GM19193 (cell line): Measurements from ENCODE around the gene XPC.

Source experiments
- POLR2A ChIP-seq: IDR thresholded peaks from 4 replicates; pipeline ENCODE4 v1.6.1; 2011; ENCODE audit not compliant: insufficient read depth, insufficient read length; ENCODE audit errors: extremely low read depth

Gene XPC

DNA sequence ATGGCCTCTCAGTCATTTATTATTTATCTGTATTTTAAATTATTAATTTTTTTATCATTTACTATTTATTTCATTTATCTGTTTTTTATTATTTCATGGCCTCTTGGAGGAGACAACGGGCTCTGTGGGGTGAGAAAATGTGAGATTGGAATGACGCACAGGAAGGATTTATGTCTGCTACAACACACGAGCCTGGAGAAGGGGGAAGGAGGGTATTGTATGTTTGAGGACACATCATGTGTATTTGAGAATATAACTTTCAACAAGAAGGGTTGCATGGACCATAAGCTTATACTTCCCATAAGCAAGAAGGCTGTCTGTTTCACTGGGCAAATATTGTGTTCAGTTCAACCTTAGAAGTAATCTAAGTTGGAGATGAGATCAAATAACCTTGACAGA lies 31.9 kb upstream of the XPC start:
- no peak for TF ChIP-seq POLR2A

GRCh38 chr3:14209581-14210289 lies 31.3 kb upstream of the XPC start:
- no peak for TF ChIP-seq POLR2A

GRCh38 chr3:14208977-14209394 lies 30.6 kb upstream of the XPC start:
- no peak for TF ChIP-seq POLR2A

DNA sequence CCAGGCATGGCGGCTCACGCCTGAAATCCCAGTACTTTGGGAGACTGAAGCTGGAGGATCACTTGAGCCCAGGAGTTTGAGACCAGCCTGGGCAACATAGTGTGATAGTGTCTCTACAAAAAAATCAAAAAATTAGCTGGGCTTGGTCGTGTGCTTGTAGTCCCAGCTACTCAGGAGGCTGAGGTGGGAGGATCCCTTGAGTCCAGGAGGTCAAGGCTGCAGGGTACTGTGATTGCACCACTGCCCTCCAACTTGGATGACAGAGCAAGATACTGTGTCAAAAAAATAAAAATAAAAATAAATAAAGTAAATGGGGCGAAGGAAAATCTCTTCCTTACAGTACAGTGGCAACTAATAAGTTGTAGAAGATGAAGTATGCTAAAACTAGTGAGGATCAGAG lies 29.8 kb upstream of the XPC start:
- TF ChIP-seq POLR2A = no peak

DNA sequence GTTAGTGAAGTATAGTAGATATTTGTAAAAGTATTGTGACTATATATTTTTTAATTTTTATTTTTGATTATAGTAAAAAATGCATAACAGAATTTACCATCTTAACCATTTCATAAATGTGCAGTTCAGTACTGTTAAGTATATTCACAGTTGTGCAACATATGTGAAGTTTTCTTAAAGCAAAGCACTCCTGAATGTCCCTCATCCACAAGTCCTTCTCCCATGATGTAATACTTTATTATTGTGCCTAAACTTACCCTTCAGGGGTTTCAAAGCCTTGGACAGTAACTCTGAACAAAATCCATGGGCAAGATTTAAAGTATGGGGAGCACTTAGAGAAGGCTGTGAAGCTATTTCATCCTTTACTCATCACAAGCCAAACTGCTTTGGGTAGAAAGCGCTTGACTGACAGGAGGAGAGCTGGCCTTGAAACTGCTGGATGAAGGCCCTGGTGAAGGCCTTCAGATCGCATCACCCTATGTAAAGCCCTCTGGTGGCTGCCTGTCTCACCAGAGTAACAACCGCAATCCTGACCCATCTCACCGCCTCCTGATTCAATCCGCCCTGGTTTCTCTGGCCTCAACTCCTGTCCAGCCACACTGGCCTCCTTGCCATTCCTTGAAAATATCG lies 28.3 kb upstream of the XPC start:
- no peak for TF ChIP-seq POLR2A

DNA sequence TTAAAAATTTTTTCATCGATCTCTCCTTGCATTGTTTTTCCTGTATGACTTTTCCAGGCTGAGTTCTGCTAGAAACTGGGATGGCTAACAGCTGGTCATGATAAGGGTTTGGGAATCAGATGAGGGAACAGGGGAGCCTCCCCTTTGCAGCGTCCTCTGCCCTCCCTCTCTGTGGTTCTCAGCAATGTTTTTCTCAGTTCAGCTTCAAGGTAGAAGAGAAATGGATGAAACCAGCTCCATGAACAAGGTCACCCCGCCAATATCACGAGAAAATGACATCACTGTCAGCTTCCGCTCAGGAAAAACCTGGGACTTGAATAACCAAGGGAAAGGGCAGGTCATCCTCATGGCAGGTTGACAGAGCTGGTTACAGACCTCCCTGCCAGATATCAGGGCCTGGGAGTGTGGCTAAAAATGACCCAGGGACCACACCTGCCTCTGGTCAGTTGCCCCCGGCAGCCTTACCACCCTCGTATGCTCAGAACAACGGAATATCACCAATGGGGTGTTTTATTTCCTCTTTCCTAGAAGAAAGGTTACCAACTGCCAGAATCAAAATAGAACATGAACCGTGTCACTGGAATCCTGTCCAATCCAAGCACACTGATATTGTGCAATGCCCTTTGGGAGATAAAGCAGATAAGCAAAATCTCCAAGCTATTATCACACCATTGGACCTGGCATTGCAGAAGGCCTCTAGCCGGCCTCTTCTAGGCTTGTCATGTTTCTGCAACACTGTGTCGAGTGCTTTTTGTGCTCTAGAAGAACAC lies 26.3 kb upstream of the XPC start:
- no peak for TF ChIP-seq POLR2A

DNA sequence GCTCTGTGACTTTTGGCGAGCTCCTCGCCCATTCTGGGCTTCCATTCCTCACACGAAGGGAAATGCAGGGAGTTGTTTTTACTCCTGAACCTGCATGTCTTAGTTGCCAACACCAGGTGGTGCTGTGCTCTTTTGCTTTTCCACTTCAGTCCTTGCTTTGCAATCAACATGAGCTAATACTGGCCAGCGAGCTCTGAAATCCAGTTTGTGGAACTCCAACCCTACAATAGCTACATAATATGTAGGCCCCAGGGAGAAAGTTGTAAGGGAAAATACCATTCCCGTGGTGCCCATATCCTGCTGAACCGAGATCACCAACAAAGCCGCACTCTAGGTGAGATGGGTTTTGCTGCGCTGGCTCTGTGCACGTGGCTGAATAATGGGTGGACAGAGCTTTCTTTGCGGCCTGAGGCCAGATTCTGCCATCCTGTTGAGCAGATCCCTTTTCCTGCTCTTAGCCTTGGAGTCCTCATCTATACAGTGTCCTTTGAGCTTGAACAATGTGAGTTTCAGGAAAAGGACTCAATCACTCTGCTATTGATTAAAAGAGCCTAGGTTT lies 25.2 kb upstream of the XPC start:
- no peak for TF ChIP-seq POLR2A

DNA sequence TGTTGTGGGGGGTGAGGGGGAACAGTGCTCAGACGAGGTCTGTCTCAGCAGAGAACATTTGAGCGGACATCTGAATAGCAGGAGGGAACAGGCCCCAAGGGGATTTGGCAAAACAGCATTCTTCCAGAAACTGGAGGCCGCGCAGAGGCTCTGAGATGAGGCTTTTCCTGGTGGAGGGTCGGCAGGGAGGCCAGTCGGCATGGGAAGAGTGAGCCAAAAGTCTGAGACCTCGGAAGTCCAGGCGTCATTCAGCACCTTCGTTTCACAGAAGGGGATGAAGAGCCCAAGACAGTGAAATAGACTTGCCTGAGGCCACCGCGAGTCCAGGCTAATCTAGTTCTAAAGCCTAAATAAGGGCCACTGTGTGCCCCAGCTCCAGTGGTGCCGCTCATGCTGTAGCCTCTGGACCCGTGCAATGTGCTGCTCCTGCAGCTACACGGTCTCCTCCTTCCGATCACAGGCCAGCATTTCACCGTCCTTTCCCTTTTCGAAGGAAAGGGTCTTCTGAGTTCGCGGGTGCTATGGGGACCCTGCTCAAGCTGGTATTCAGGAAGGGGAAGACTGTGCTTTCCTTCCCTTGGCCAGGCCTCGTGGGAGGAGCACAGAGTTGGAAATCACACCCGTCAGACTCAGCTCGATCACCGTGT lies 24.6 kb upstream of the XPC start:
- no peak for TF ChIP-seq POLR2A

GRCh38 chr3:14201940-14202684 lies 23.7 kb upstream of the XPC start:
- no peak for TF ChIP-seq POLR2A

GRCh38 chr3:14200841-14201240 lies 22.4 kb upstream of the XPC start:
- TF ChIP-seq POLR2A = no peak

DNA sequence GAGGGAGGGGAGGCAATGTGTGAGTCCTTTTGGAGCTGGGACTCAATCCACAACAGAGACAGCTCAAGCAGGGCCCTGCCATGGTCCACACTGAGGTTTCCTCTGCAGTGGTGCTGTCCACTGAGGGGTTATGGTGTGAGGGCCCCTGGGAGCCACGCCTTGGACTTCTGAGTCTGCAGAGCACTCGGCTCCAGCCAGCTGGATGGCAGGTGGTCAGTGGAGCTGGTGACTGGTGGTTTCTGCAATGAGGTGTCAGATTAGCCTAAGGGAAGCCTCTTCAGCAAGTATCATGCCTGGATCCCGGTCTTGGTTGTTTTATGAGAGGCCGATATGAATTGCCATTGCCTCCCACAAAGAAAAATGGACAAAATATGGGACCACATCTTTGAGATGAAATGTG lies 21.9 kb upstream of the XPC start:
- TF ChIP-seq POLR2A = no peak

GRCh38 chr3:14199641-14200040 lies 21.2 kb upstream of the XPC start:
- TF ChIP-seq POLR2A = no peak

GRCh38 chr3:14194865-14195264 lies 16.5 kb upstream of the XPC start:
- TF ChIP-seq POLR2A = no peak

DNA sequence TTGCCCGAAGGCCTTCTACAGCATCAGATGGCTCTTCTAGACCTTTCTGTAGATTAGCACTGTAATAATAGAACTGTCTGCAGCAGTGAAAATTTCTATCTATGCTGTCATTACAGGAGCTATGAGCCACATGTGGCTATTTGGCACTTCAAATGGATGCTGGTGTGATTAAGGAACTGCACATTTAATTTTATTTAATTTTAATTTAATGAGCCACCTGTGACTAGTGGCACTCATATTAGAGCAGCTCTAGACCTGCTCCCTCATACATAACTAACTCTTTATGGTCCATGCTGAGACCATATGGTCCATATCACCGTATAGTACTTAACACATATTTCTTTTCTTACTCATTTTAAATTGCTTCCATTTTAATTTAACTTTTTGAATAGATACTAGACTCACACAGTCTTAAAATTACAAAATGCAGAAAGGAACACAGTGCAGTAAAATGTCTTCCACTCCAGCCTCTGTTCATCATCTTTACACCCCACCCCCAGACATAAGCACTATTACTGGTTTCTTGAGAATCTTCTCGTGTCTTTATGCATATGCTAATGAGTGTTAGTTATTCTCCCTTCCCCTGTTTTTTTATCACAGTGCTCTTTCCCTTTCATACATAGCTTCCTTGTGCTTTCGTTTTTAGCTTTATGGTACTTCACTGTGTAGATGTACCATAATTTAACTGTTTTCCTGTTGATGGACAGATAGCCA lies 9.8 kb upstream of the XPC start:
- TF ChIP-seq POLR2A = no peak

GRCh38 chr3:14186854-14187458 lies 8.6 kb upstream of the XPC start:
- no peak for TF ChIP-seq POLR2A
